SU-DHL-6 (cell line): ENCODE results near the gene PDE1C.

Experiments used
- EZH2phosphoT487 ChIP-seq: fragments of 200-600 bp; sonication (generic), shearing (Covaris generic); conservative IDR thresholded peaks from 2 replicates; pipeline ENCODE4 v1.6.1; 2018; ENCODE audit warnings: mild to moderate bottlenecking, antibody characterized with exemption, low read length, moderate library complexity, mixed read lengths
- TF ChIP-seq, protein P1 (sequence below): fragments of 200-600 bp; sonication (generic); IDR thresholded peaks from one replicate; pipeline ENCODE4 v1.5.1; 2017; ENCODE audit warnings: antibody characterized with exemption, mild to moderate bottlenecking, low read length, moderate library complexity; ENCODE audit not compliant: insufficient read depth, poor library complexity, severe bottlenecking

GRCh38 chr7:31794851-31795344, 275.3 kb downstream of the PDE1C start:
- TF ChIP-seq, protein P1, sequence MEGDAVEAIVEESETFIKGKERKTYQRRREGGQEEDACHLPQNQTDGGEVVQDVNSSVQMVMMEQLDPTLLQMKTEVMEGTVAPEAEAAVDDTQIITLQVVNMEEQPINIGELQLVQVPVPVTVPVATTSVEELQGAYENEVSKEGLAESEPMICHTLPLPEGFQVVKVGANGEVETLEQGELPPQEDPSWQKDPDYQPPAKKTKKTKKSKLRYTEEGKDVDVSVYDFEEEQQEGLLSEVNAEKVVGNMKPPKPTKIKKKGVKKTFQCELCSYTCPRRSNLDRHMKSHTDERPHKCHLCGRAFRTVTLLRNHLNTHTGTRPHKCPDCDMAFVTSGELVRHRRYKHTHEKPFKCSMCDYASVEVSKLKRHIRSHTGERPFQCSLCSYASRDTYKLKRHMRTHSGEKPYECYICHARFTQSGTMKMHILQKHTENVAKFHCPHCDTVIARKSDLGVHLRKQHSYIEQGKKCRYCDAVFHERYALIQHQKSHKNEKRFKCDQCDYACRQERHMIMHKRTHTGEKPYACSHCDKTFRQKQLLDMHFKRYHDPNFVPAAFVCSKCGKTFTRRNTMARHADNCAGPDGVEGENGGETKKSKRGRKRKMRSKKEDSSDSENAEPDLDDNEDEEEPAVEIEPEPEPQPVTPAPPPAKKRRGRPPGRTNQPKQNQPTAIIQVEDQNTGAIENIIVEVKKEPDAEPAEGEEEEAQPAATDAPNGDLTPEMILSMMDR = no peak
- no peak for TF ChIP-seq EZH2phosphoT487
